ENCODE data around the gene OR13C2.
"Not testable (repeated sequence)": the region's sequence is repeated elsewhere in the genome, so short reads cannot be mapped to it uniquely, and the experiment has no call there.

OR13C2 gene

GRCh38 chr9:104605527-104605926 lies at the start of gene OR13C2:
TSS of gene OR13C2 (minus strand) at chr9:104605627. CDS start at chr9:104605627, 0 bp downstream.
- not testable (repeated sequence) for DNase-seq (ENCODE audit: low spot score)

GRCh38 chr9:104635456-104635855 lies 30.0 kb upstream of the OR13C2 start:
- no peak for DNase-seq (ENCODE audit: low spot score)

GRCh38 chr9:104633976-104634520 lies 28.6 kb upstream of the OR13C2 start:
- DNase-seq (ENCODE audit: low spot score), result no peak

- not testable (repeated sequence) for DNase-seq (ENCODE audit: low spot score)
Observed at GRCh38 chr9:104625964-104626363, 20.5 kb upstream of the OR13C2 start.

GRCh38 chr9:104618104-104618503 lies 12.7 kb upstream of the OR13C2 start, which contains the start of gene OR13C9:
TSS of gene OR13C9 (minus strand) at chr9:104618204. CDS start at chr9:104618204, 0 bp downstream.
- DNase-seq (ENCODE audit: low spot score), result no peak

- DNase-seq (ENCODE audit: low spot score), result no peak
Observed at GRCh38 chr9:104617418-104617817, 12.0 kb upstream of the OR13C2 start.

GRCh38 chr9:104611213-104611612 lies 5.8 kb upstream of the OR13C2 start:
- DNase-seq (ENCODE audit: low spot score), result no peak

GRCh38 chr9:104608336-104608735 lies 2.9 kb upstream of the OR13C2 start:
- DNase-seq (ENCODE audit: low spot score), result no peak

- no peak for DNase-seq (ENCODE audit: low spot score)
Observed at GRCh38 chr9:104606152-104606551, 725 bp upstream of the OR13C2 start.

GRCh38 chr9:104604801-104605200 lies 626 bp downstream of the OR13C2 start:
- DNase-seq (ENCODE audit: low spot score), result no peak

- DNase-seq (ENCODE audit: low spot score), result not testable (repeated sequence)
Observed at GRCh38 chr9:104599313-104599712, 6.1 kb downstream of the OR13C2 start, which contains the start of gene OR13C5. TSS of gene OR13C5 (minus strand) at chr9:104599413. CDS start at chr9:104599413, 0 bp downstream.

GRCh38 chr9:104598749-104599148 lies 6.7 kb downstream of the OR13C2 start:
- DNase-seq (ENCODE audit: low spot score), result not testable (repeated sequence)

GRCh38 chr9:104589626-104590025 lies 15.8 kb downstream of the OR13C2 start:
- no peak for DNase-seq (ENCODE audit: low spot score)

GRCh38 chr9:104586496-104587180 lies 18.8 kb downstream of the OR13C2 start:
- no peak for DNase-seq (ENCODE audit: low spot score)

- no peak for DNase-seq (ENCODE audit: low spot score)
Observed at GRCh38 chr9:104580562-104580961, 24.9 kb downstream of the OR13C2 start.

- no peak for DNase-seq (ENCODE audit: low spot score)
Observed at GRCh38 chr9:104577263-104577662, 28.2 kb downstream of the OR13C2 start.

GRCh38 chr9:104575456-104575855 lies 30.0 kb downstream of the OR13C2 start:
- DNase-seq (ENCODE audit: low spot score), result no peak

GRCh38 chr9:104572612-104573011 lies 32.8 kb downstream of the OR13C2 start:
- DNase-seq (ENCODE audit: low spot score), result no peak

- no peak for DNase-seq (ENCODE audit: low spot score)
Observed at GRCh38 chr9:104568868-104569267, 36.6 kb downstream of the OR13C2 start, which contains the start of gene OR13C8. TSS of gene OR13C8 (plus strand) at chr9:104569168. CDS start at chr9:104569168, 0 bp downstream.

GRCh38 chr9:104564358-104564757 lies 41.1 kb downstream of the OR13C2 start:
- DNase-seq (ENCODE audit: low spot score), result no peak

- no peak for DNase-seq (ENCODE audit: low spot score)
Observed at GRCh38 chr9:104556830-104557634, 48.4 kb downstream of the OR13C2 start.

GRCh38 chr9:104555521-104555920 lies 49.9 kb downstream of the OR13C2 start:
- no peak for DNase-seq (ENCODE audit: low spot score)

Data from germinal center (tissue), 1 donor.